Activated T-helper 2 cell treated with anti-CD3 and anti-CD28 coated beads, Interferon-gamma antibody, Interleukin-2, Interleukin-4, amounts not matched to agents 10 μg/mL and 5 μg/mL and 100 μg/mL, durations not matched to agents 14 hours and 24 hours and 36 hours (primary cell): ENCODE data around the gene ILKAP. TPM values are rescaled to one million over a fixed set of nuclear protein-coding genes. Genes with fewer than 3 reads are reported as not detected.
A peak's percentile ranks its signal among the peaks of the same experiment; 100 is the strongest.

Experiments used
- DNase-seq: peaks from one replicate; pipeline ENCODE4 v3.0.0; 2021; ENCODE audit warnings: low spot score
- H3K27ac Mint-ChIP-seq: one replicate; pipeline ENCODE4 v1.8.0; 2021; ENCODE audit warnings: mixed read lengths
- H3K27me3 Mint-ChIP-seq: one replicate; pipeline ENCODE4 v1.8.0; 2021; ENCODE audit warnings: low read depth, mixed read lengths
- H3K36me3 Mint-ChIP-seq: one replicate; pipeline ENCODE4 v1.8.0; 2021; ENCODE audit warnings: low read depth, mixed read lengths
- H3K4me1 Mint-ChIP-seq: one replicate; pipeline ENCODE4 v1.8.0; 2021; ENCODE audit warnings: low read depth, mixed read lengths
- H3K4me3 Mint-ChIP-seq: one replicate; pipeline ENCODE4 v1.8.0; 2021; ENCODE audit warnings: low read depth, mild to moderate bottlenecking, moderate library complexity, mixed read lengths
- H3K9me3 Mint-ChIP-seq: one replicate; pipeline ENCODE4 v1.8.0; 2021; ENCODE audit warnings: mixed read lengths
- intact Hi-C: fragments of 100-400 bp; cut with micrococcal nuclease; formaldehyde crosslinking; loops from one replicate; pipeline ENCODE4 v1.15.1; 2023
- total RNA-seq: library from RNA; stranded (reverse); gene quantifications from 2 replicates; pipeline ENCODE4 v1.2.3, GENCODE V29; 2022

The ILKAP gene
- total RNA-seq, 1 donor from 2014 or later: 67.1 TPM

- peaks cover 9% of the 10 kb centered on the region for H3K4me1 Mint-ChIP-seq
- H3K36me3 Mint-ChIP-seq: peaks cover 5% of the 10 kb centered on the region
- no peak overlapping the region for H3K4me3 Mint-ChIP-seq
These were observed 3.5 kb upstream of the ILKAP start for GRCh38 chr2:238207006-238207405.

DNA sequence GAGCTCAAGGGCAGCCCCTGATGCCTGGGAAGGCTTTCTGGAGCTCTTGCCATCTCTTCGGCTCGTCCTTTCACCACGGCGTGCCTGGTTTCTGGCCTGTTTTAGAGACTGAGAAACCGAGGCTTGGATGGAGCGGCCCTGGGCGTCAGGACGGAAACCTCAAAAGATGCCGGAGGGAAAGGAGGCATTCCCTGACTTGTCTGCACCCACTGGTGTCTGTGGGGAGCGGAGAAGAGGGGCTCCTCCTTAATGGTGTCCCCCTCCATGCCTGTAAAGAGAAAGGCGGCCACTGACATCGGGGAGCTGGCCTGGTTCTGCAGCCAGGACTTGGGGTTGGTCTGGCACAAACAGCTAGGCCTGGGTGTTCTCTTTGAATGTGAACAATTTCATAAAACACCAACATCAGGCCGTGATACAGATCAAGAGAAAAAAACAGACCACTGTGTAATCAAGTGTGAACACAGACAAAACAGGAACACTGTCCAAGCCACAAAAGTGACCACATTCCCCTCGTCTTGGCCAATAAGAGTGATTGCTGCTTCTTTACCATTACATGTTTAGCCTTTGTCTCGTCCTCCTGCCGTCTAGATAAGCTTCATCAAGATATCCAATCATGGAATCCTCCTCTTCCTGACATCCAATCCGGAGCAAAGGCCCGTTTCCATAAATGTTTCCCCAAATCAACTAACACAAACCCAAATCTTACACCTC is 633 bp upstream of the ILKAP start:
- peaks cover 12% of the 10 kb centered on the region for H3K36me3 Mint-ChIP-seq
- peaks cover 23% of the 10 kb centered on the region for H3K4me1 Mint-ChIP-seq
- intact Hi-C loops: loop anchor here (2.0 kb wide), 2 partner anchors 37 to 237 kb away; partner anchors contain the start of genes HES6 and UBE2F

More at GRCh38 chr2:238207006-238207405, 3.5 kb upstream of the ILKAP start:
- intact Hi-C loops: no loop called here
- Mint-ChIP-seq H3K27ac (no peak overlapping the region), H3K9me3 (no peaks in the 10 kb centered on the region), H3K27me3 (peaks cover 5% of the 10 kb centered on the region)
- no peak for DNase-seq

DNA sequence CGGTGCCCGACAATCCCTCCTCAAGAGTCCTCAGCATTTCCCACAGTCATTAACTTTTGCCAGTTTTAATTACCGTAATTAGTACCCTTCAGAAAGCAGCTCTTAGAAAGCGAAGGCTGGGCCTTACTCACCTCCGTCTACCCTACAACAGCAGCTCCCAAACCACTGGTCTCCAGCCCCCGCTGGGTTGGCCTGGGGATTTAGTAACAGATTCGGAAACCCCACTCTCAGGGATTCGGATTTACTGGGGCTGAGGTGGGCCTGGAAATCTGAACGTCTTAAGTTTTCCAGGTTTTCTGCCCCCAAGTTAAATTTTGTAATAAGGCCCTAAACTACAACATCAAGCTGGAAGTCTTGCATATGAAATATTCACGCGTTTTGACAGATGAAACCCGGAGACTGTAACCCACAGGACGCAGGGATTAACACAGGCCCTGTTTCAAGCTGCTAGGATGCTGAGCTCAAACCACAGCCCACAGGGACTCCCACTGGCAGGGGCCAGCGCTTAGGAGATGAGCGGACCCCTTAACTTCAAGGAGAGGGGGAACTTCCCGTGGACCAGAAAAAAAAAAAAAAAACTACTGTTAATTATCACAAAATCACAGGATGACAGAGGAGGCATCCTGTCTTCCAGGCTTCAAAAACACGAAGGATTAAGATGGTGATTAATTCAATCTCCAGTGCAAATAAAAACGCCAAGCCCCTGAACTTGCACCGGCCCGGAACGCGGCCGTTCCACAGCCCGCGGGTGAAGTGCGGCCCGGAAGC is 985 bp downstream of the ILKAP start:
- H3K4me1 Mint-ChIP-seq: peaks cover 30% of the 10 kb centered on the region
- H3K27ac Mint-ChIP-seq: peak overlapping the region; percentile 79
- DNase-seq: no peak
- H3K9me3 Mint-ChIP-seq: no peaks in the 10 kb centered on the region
- peaks cover 16% of the 10 kb centered on the region for H3K36me3 Mint-ChIP-seq
- intact Hi-C loops: loop anchor here (2.0 kb wide), 2 partner anchors 38 to 236 kb away; partner anchors contain the start of genes HES6 and UBE2F
- H3K27me3 Mint-ChIP-seq: no peaks in the 10 kb centered on the region
- H3K4me3 Mint-ChIP-seq: peak overlapping the region; percentile 84

More for the DNA sequence above, 633 bp upstream of the ILKAP start:
- Mint-ChIP-seq H3K27ac (peak overlapping the region; percentile 81), H3K4me3 (peak overlapping the region; percentile 78), H3K27me3 (no peaks in the 10 kb centered on the region), H3K9me3 (no peaks in the 10 kb centered on the region)
- no peak for DNase-seq

GRCh38 chr2:238190445-238190844 is 13.1 kb downstream of the ILKAP start:
- Mint-ChIP-seq H3K9me3 (no peaks in the 10 kb centered on the region), H3K27ac (no peak overlapping the region), H3K4me1 (peaks cover under 1% of the 10 kb centered on the region), H3K36me3 (peaks cover 83% of the 10 kb centered on the region), H3K27me3 (no peaks in the 10 kb centered on the region), H3K4me3 (no peak overlapping the region)
- DNase-seq: no peak
- intact Hi-C loops: no loop called here

- Mint-ChIP-seq H3K9me3 (no peaks in the 10 kb centered on the region), H3K4me1 (peaks cover 3% of the 10 kb centered on the region), H3K4me3 (no peak overlapping the region), H3K27me3 (no peaks in the 10 kb centered on the region), H3K27ac (no peak overlapping the region), H3K36me3 (peaks cover 88% of the 10 kb centered on the region)
- intact Hi-C loops: no loop called here
- DNase-seq: no peak
These were observed 15.6 kb downstream of the ILKAP start for GRCh38 chr2:238187618-238188548.

DNA sequence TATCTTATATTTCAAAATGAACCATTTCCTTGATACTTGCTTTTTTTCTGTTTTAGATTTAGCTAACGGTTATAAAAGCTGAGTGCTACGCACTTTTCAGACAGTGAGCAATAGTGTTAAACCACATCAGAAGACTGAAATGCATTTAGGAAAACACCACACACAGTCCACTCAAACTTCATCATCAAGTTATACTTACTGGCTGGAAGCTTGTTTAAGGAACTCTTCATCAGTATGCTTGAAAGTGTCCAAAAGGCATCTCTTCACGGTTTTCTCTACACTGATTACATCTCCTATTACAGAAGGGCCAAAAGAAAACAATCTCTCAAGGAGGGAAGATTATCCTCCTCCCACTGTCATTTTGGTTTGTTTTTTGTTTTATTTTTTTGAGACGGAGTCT is 19.7 kb downstream of the ILKAP start:
- DNase-seq: no peak
- H3K4me3 Mint-ChIP-seq: no peak overlapping the region
- H3K27ac Mint-ChIP-seq: no peak overlapping the region
- no peaks in the 10 kb centered on the region for H3K27me3 Mint-ChIP-seq
- peaks cover 3% of the 10 kb centered on the region for H3K4me1 Mint-ChIP-seq
- peaks cover 93% of the 10 kb centered on the region for H3K36me3 Mint-ChIP-seq
- intact Hi-C loops: no loop called here
- no peaks in the 10 kb centered on the region for H3K9me3 Mint-ChIP-seq

DNA sequence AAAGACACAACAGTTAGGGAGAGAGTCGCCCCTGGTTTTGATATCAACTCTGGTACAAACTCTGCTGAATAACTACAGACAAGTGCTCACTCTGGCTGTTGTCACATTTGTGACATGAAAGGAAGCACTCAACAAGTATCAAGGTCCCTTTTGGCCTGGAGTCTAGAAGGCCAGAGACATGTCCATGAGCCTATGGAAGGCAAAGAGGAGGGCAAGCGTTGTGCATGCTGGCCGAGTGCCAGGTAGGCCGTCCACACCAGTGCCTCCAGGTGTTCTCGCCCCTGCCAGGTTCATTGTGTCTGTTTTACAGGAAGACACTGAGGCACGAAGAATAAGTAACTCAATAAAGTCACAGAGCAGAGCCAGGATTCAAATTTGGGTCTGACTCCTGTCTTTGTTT is 21.1 kb downstream of the ILKAP start:
- Mint-ChIP-seq H3K9me3 (no peaks in the 10 kb centered on the region), H3K27me3 (no peaks in the 10 kb centered on the region), H3K4me3 (no peak overlapping the region), H3K27ac (no peak overlapping the region), H3K36me3 (peaks cover 84% of the 10 kb centered on the region), H3K4me1 (peaks cover 3% of the 10 kb centered on the region)
- DNase-seq: no peak
- intact Hi-C loops: no loop called here

DNA sequence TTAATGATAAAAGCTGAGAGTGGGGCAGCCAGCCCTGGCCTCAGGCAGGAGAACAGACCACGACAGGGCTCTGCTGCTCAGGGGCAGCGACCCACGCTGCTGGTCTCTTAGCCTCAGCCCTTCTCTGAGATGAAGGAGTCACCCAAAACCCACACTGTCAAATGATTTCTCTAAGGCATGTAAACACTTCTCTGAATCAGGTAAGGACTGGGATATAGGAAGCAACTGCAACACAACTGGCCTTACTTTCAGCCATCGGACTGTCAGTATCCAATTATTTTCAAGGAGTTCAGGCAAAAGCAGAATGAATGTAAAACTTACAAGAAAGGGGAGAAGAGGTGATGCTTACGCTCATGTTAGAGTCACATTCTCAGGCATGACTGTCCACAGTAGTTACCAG is 22.9 kb downstream of the ILKAP start:
- DNase-seq: no peak
- H3K36me3 Mint-ChIP-seq: peaks cover 78% of the 10 kb centered on the region
- intact Hi-C loops: no loop called here
- H3K4me3 Mint-ChIP-seq: no peak overlapping the region
- no peak overlapping the region for H3K27ac Mint-ChIP-seq
- H3K9me3 Mint-ChIP-seq: no peaks in the 10 kb centered on the region
- H3K27me3 Mint-ChIP-seq: no peaks in the 10 kb centered on the region
- peaks cover 3% of the 10 kb centered on the region for H3K4me1 Mint-ChIP-seq

DNA sequence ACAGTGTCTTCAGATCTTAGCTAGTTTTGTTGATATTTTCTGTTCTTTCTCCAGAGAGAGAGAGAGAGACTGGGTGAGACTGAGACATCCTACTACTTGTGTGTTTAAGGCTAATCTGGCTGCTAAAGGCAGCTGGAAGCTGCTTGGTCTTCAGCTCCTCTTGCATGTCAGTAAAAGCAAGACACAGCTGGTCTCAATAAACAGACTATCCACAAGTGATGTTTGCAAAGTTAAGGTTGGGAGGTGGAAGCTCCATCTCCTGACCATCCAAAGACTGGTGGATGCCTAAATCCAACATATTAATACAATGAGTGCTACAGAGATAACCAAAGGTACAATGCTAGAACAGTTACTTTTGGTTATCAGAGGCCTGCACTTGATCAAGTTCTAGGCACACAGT is 26.9 kb downstream of the ILKAP start:
- intact Hi-C loops: no loop called here
- Mint-ChIP-seq H3K9me3 (no peaks in the 10 kb centered on the region), H3K4me1 (no peaks in the 10 kb centered on the region), H3K36me3 (peaks cover 65% of the 10 kb centered on the region), H3K27ac (no peak overlapping the region), H3K4me3 (no peak overlapping the region), H3K27me3 (no peaks in the 10 kb centered on the region)
- DNase-seq: no peak

DNA sequence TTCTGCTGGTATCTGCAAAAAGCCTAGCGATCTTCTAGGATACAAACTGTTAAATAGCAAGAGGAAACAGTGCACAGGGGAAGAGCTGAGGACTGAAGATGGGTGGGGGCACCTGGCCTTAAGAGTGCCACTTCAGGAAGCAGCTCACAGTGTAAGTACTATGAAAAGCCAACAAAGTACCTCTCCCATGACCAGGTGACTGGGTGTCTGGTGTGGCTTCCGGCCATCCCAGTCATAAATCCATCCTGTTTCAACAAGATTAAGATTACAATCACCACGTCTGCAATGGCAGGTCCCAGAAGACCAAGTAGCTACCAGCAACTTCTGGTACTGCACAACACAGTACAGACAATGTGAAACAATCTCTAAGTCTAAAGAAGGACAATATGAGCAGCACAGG is 28.8 kb downstream of the ILKAP start:
- H3K4me3 Mint-ChIP-seq: no peak overlapping the region
- H3K4me1 Mint-ChIP-seq: peaks cover 2% of the 10 kb centered on the region
- intact Hi-C loops: no loop called here
- no peaks in the 10 kb centered on the region for H3K27me3 Mint-ChIP-seq
- no peak overlapping the region for H3K27ac Mint-ChIP-seq
- no peak for DNase-seq
- no peaks in the 10 kb centered on the region for H3K9me3 Mint-ChIP-seq
- H3K36me3 Mint-ChIP-seq: peaks cover 62% of the 10 kb centered on the region

GRCh38 chr2:238174291-238174690 is 29.2 kb downstream of the ILKAP start:
- H3K9me3 Mint-ChIP-seq: no peaks in the 10 kb centered on the region
- H3K27ac Mint-ChIP-seq: no peak overlapping the region
- peaks cover 60% of the 10 kb centered on the region for H3K36me3 Mint-ChIP-seq

GRCh38 chr2:238173692-238174091 is 29.8 kb downstream of the ILKAP start:
- H3K4me3 Mint-ChIP-seq: no peak overlapping the region
- no peak overlapping the region for H3K27ac Mint-ChIP-seq
- DNase-seq: no peak
- no peaks in the 10 kb centered on the region for H3K9me3 Mint-ChIP-seq
- peaks cover 60% of the 10 kb centered on the region for H3K36me3 Mint-ChIP-seq
- no peaks in the 10 kb centered on the region for H3K27me3 Mint-ChIP-seq
- intact Hi-C loops: no loop called here
- peaks cover 2% of the 10 kb centered on the region for H3K4me1 Mint-ChIP-seq

More at GRCh38 chr2:238174291-238174690, 29.2 kb downstream of the ILKAP start:
- intact Hi-C loops: no loop called here
- Mint-ChIP-seq H3K4me1 (peaks cover 2% of the 10 kb centered on the region), H3K27me3 (no peaks in the 10 kb centered on the region), H3K4me3 (no peak overlapping the region)
- DNase-seq: no peak
